CD4-positive, alpha-beta memory T cell (primary cell): ENCODE data around the gene TMEM63B. TPM values are rescaled to one million over a fixed set of nuclear protein-coding genes. Genes with fewer than 3 reads are reported as not detected.

ENCODE experiments used
- CTCF ChIA-PET: fragments of 350-600 bp; sonication (Branson Sonifier 250); formaldehyde crosslinking; loops from one replicate; lab custom pipeline; 2021; ENCODE audit warnings: inconsistent platforms; ENCODE audit not compliant: partially characterized antibody; lab: Charles Lee
- POLR2A ChIA-PET: fragments of 350-600 bp; sonication (Branson Sonifier 250); formaldehyde crosslinking; loops from one replicate; lab custom pipeline; 2021; ENCODE audit not compliant: partially characterized antibody; lab: Charles Lee
- DNase-seq, 5 donors: peaks; one replicate each; pipeline versions ENCODE4 v3.0.0 to v3.0.0-alpha.2; 2020 to 2022; ENCODE audit warnings: mixed read lengths in 1 of 5
- H3K27ac ChIP-seq: one replicate; pipeline ENCODE4 v1.7.0; 2013; ENCODE audit warnings: low read depth, low read length
- H3K27me3 ChIP-seq: 2 replicates; pipeline ENCODE4 v1.7.0; 2013; ENCODE audit warnings: mild to moderate bottlenecking, low read length, moderate library complexity; ENCODE audit not compliant: insufficient read depth
- H3K36me3 ChIP-seq: 2 replicates; pipeline ENCODE4 v1.7.0; 2013; ENCODE audit warnings: mild to moderate bottlenecking, low read length, moderate library complexity; ENCODE audit not compliant: insufficient read depth
- H3K4me1 ChIP-seq: 2 replicates; pipeline ENCODE4 v1.7.0; 2013; ENCODE audit warnings: mild to moderate bottlenecking, low read length, moderate library complexity; ENCODE audit not compliant: insufficient read depth
- H3K4me3 ChIP-seq, 2 donors: one replicate each; pipeline ENCODE4 v1.7.0; 2013; ENCODE audit warnings: low read length in 2 of 2, mild to moderate bottlenecking in 1 of 2
- H3K9me3 ChIP-seq, 2 donors: one replicate each; pipeline ENCODE4 v1.7.0; 2013; ENCODE audit warnings: low read length in 2 of 2, control low read depth in 1 of 2; ENCODE audit not compliant: control insufficient read depth in 1 of 2
- H3K27ac Mint-ChIP-seq, 7 donors: one replicate each; pipeline ENCODE4 v1.8.0; 2020 to 2021; ENCODE audit warnings: mixed read lengths in 7 of 7, mild to moderate bottlenecking in 6 of 7, inconsistent platforms in 3 of 7, moderate library complexity in 3 of 7
- H3K27me3 Mint-ChIP-seq, 2 donors: one replicate each; pipeline ENCODE4 v1.8.0; 2020 to 2021; ENCODE audit warnings: mixed read lengths in 2 of 2
- H3K36me3 Mint-ChIP-seq, 2 donors: one replicate each; pipeline ENCODE4 v1.8.0; 2020 to 2021; ENCODE audit warnings: mixed read lengths in 2 of 2, inconsistent platforms in 1 of 2, mild to moderate bottlenecking in 1 of 2
- H3K4me1 Mint-ChIP-seq, 4 donors: one replicate each; pipeline ENCODE4 v1.8.0; 2020 to 2021; ENCODE audit warnings: mixed read lengths in 4 of 4, mild to moderate bottlenecking in 1 of 4
- H3K4me3 Mint-ChIP-seq, 8 donors: one replicate each; pipeline ENCODE4 v1.8.0; 2020 to 2021; ENCODE audit warnings: mixed read lengths in 8 of 8, mild to moderate bottlenecking in 7 of 8, moderate library complexity in 6 of 8, inconsistent platforms in 3 of 8
- H3K9me3 Mint-ChIP-seq, 8 donors: one replicate each; pipeline ENCODE4 v1.8.0; 2020 to 2021; ENCODE audit warnings: mixed read lengths in 8 of 8, mild to moderate bottlenecking in 5 of 8, inconsistent platforms in 3 of 8, moderate library complexity in 1 of 8
- intact Hi-C: fragments of 100-400 bp; cut with micrococcal nuclease; formaldehyde crosslinking; loops from one replicate; pipeline ENCODE4 v1.15.1; 2023
- polyA plus RNA-seq, 2 donors: library from polyadenylated mRNA; unstranded; fragments of 300-500 nt; fragmentation: Illumina TruSeq; gene quantifications; one replicate each; pipeline ENCODE4 v1.2.3, GENCODE V29; 2021
- total RNA-seq, 2 experiments: library from RNA; stranded (reverse); gene quantifications; one replicate each; pipeline ENCODE4 v1.2.3, GENCODE V29; 2021

TMEM63B gene
- total and polyA plus RNA-seq, 4 experiments from 2014 or later, result 0.91 to 24.1 (median 11.5) TPM

DNA sequence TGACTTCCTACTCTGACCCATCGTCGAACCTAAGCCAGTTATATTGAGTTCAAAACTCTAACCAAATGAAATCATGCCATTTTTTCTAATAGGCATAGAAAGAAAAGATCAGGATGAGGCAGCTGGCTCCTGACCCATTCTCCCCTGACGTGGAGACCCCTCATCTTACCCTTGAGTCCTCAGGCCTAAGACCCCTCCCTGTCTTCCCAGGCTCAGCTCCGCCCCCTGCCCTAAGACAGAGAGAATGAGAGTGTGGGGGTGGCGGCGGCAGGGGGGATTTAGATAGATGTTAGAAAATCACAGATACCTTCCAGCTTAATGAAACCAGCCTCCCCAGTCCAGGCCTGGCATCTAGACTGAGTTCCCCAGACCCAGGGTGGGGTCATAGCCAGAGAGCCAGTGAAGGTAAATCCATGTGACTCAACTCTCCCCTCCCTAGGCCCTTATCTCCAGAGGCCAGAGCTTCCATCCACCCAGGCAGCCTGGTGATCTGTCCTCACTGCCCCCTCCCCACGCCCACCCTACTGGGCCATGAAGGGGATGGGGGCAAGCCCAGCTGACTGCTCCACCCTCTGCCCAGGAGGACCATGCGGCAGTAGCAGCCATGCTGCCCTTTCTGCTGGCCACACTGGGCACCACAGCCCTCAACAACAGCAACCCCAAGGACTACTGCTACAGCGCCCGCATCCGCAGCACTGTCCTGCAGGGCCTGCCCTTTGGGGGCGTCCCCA lies 6.8 kb downstream of the TMEM63B start:
- Mint-ChIP-seq H3K27me3 (no peaks in the 10 kb centered on the region), H3K36me3 (peaks cover 18 to 27% of the 10 kb centered on the region in 2 donors), H3K4me3 (no peak overlapping the region), H3K9me3 (no peaks in the 10 kb centered on the region), H3K27ac (peak overlapping the region in 2 of 7 donors; percentile 42 to 48), H3K4me1 (peaks cover 4 to 33% (median 26%) of the 10 kb centered on the region in 4 donors)
- Histone ChIP-seq H3K27me3 (no peaks in the 10 kb centered on the region), H3K36me3 (no peaks in the 10 kb centered on the region), H3K4me1 (peaks cover 4% of the 10 kb centered on the region), H3K27ac (no peak overlapping the region), H3K9me3 (no peaks in the 10 kb centered on the region), H3K4me3 (no peak overlapping the region)
- ChIA-PET CTCF (interaction anchor here (1.0 kb wide), 1 partner anchor 103 kb away, joined by 3 read pairs; no protein-coding TSS in a partner anchor), POLR2A (no interaction called here)
- intact Hi-C loops, result no loop called here
- DNase-seq, result no peak

DNA sequence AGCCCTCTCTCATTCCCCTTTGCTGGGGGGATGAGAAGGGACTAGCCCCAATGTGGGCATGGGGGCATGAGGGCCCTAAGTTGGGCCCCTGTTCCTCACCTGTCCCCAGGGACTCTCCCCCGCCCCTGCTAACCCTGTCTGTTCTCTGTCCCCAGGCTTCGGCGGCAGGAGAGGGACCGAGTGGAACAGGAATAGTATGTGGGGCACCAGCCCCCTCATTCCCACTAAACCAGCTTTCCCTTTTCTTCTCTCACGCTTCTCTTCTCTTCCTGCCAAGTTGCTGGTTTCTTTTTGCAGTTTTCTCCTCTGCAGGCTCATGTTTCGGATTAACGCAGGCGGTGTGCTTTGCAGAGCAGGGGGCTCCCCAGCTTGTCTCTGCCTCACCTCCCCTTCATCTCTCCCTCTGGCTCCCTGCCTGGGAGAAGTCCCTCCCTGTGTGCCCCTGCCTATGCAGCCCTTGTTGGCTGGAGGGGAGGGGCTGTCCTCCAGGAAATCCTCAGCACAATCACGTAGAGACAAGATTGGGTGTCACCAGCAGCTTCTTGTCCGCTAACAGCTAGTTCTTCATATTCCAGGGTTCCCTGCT lies 7.9 kb downstream of the TMEM63B start:
- Histone ChIP-seq H3K4me1 (no peaks in the 10 kb centered on the region), H3K9me3 (no peaks in the 10 kb centered on the region), H3K4me3 (no peak overlapping the region), H3K27ac (no peak overlapping the region), H3K36me3 (peaks cover under 1% of the 10 kb centered on the region), H3K27me3 (no peaks in the 10 kb centered on the region)
- Mint-ChIP-seq H3K36me3 (peaks cover 27 to 33% of the 10 kb centered on the region in 2 donors), H3K27me3 (no peaks in the 10 kb centered on the region), H3K4me3 (no peak overlapping the region), H3K4me1 (peaks cover 4 to 26% (median 19%) of the 10 kb centered on the region in 4 donors), H3K27ac (peak overlapping the region in 5 of 7 donors; percentile 22 to 62 (median 48)), H3K9me3 (no peaks in the 10 kb centered on the region)
- CTCF ChIA-PET, result interaction anchor here (1.0 kb wide), 1 partner anchor 16 kb away, joined by 4 read pairs; no protein-coding TSS in a partner anchor
- intact Hi-C loops, result no loop called here
- no peak for DNase-seq
- POLR2A ChIA-PET, result no interaction called here

DNA sequence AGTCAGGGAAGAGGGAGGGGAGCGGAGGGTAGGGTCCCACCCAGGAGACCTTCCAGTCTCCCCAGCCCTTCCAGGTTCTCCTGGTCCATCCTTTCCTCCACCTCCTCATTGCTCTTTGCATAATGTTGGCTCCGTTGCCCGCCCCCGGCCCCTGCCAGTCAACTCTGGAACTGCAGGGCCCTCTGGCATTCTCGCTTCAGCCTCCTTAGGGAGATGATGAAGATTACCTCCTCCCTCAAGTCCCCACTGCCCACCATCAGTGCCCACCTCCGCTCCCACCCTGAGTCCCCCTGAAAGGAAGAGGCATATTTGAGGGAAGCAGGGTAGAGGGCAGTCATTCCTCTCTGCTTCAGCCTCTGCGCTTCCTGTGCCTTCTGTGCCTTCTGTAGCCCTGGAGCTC lies 8.5 kb downstream of the TMEM63B start:
- intact Hi-C loops, result no loop called here
- no peaks in the 10 kb centered on the region for H3K9me3 Mint-ChIP-seq
- CTCF ChIA-PET, result interaction anchor here (1.0 kb wide), 1 partner anchor 15 kb away, joined by 4 read pairs; no protein-coding TSS in a partner anchor

DNA sequence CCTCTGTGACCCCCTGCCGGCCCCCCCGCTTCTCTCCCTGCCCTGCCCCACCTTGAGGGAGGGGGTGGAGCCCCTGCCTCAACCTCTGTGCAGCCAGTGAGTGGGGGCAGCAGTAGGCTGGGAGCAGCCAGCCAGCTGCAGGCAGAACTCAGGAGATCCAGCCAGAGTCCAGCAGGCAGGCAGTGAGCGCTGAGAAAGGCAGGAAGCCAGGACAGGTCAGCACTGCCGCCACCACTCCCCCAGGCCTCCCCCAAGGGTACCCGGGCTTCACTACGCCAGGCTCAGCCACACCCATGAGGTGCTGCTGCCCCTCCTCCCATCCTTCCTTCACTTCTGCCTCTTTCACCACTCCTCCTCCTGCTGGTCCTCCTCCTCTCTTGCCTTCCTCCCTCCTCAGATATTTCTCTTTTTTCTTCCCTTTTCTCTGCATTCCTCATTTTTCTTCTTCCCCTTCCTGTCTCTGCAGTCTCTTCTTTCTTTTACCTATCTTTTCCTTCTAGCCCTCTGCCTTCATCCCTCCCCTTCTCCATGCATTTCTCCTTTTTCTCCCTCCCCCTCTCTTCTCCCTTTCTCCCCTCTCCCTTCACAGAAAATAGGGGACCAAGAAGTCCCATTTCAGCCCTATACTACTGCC lies 11.5 kb downstream of the TMEM63B start:
- Mint-ChIP-seq H3K4me1 (peaks cover 0 to 3% (median 0%) of the 10 kb centered on the region in 4 donors), H3K27ac (no peak overlapping the region), H3K4me3 (no peak overlapping the region), H3K9me3 (no peaks in the 10 kb centered on the region), H3K36me3 (peaks cover 39 to 57% of the 10 kb centered on the region in 2 donors), H3K27me3 (no peaks in the 10 kb centered on the region)
- no peak overlapping the region for H3K27ac ChIP-seq
- H3K27me3 ChIP-seq, result no peaks in the 10 kb centered on the region
- ChIA-PET CTCF (interaction anchor here (1.5 kb wide), 1 partner anchor 42 kb away, joined by 6 read pairs; no protein-coding TSS in a partner anchor), POLR2A (no interaction called here)
- intact Hi-C loops, result no loop called here
- H3K4me1 ChIP-seq, result no peaks in the 10 kb centered on the region
- no peak for DNase-seq
- peaks cover 3% of the 10 kb centered on the region for H3K36me3 ChIP-seq
- H3K9me3 ChIP-seq, result no peaks in the 10 kb centered on the region
- H3K4me3 ChIP-seq, result no peak overlapping the region

More for the DNA sequence above, 8.5 kb downstream of the TMEM63B start:
- H3K4me1 ChIP-seq, result no peaks in the 10 kb centered on the region
- no peak overlapping the region for H3K4me3 ChIP-seq
- DNase-seq, result no peak
- Mint-ChIP-seq H3K36me3 (peaks cover 33 to 39% of the 10 kb centered on the region in 2 donors), H3K27me3 (no peaks in the 10 kb centered on the region), H3K4me3 (peak overlapping the region in 1 of 8 donors; percentile 36), H3K27ac (no peak overlapping the region), H3K4me1 (peaks cover 4 to 26% (median 17%) of the 10 kb centered on the region in 4 donors)
- H3K27me3 ChIP-seq, result no peaks in the 10 kb centered on the region
- no peak overlapping the region for H3K27ac ChIP-seq
- POLR2A ChIA-PET, result no interaction called here
- H3K36me3 ChIP-seq, result peaks cover 3% of the 10 kb centered on the region
- H3K9me3 ChIP-seq, result no peaks in the 10 kb centered on the region

DNA sequence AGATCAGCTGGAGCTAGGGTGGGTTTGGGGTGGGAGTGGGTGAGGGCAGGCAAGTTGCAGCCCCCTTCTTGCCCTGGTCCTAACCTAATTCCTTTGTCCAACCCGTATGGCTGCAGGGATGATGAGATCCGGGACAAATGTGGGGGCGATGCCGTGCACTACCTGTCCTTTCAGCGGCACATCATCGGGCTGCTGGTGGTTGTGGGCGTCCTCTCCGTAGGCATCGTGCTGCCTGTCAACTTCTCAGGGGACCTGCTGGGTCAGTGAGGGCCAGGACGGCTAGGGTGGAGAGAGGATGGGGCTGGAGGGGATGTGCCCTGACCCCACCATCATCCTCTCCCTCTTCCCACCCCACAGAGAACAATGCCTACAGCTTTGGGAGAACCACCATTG lies 12.0 kb downstream of the TMEM63B start:
- H3K4me3 ChIP-seq, result no peak overlapping the region
- H3K27ac ChIP-seq, result no peak overlapping the region
- H3K4me1 ChIP-seq, result no peaks in the 10 kb centered on the region
- H3K27me3 ChIP-seq, result no peaks in the 10 kb centered on the region
- Mint-ChIP-seq H3K4me3 (no peak overlapping the region), H3K4me1 (peaks cover 0 to 2% (median 0%) of the 10 kb centered on the region in 4 donors), H3K9me3 (no peaks in the 10 kb centered on the region), H3K27me3 (no peaks in the 10 kb centered on the region), H3K27ac (peak overlapping the region in 3 of 7 donors; percentile 12 to 46 (median 15)), H3K36me3 (peaks cover 39 to 59% of the 10 kb centered on the region in 2 donors)
- DNase-seq, result no peak
- H3K9me3 ChIP-seq, result no peaks in the 10 kb centered on the region
- CTCF ChIA-PET, result no interaction called here
- H3K36me3 ChIP-seq, result peaks cover 3% of the 10 kb centered on the region
- intact Hi-C loops, result no loop called here
- POLR2A ChIA-PET, result no interaction called here

DNA sequence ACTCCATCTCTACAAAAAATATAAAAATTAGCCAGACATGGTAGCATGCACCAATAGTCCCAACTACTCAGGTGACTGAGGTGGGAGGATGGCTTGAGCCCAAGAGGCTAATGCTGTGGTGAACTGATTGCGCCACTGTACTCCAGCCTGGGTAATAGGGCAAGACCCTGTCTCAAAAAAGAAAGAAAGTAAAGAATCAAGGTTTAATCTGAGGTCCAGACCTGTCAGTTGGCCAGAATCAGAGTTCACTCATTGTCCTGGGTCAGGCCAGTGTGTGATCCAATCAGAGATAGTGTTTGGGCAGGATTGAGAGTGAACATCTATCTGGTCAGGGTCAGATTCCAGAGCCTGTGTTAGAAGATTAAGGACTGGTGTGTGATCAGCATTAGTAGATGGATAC lies 15.5 kb downstream of the TMEM63B start:
- Histone ChIP-seq H3K4me3 (no peak overlapping the region), H3K27me3 (no peaks in the 10 kb centered on the region), H3K36me3 (peaks cover 7% of the 10 kb centered on the region), H3K27ac (no peak overlapping the region), H3K4me1 (no peaks in the 10 kb centered on the region), H3K9me3 (no peaks in the 10 kb centered on the region)
- H3K27ac Mint-ChIP-seq, result peak overlapping the region in 2 of 7 donors; percentile 22 to 71
- ChIA-PET CTCF (interaction anchor here (2.7 kb wide), 1 partner anchor 46 kb away, joined by 11 read pairs; no protein-coding TSS in a partner anchor), POLR2A (interaction anchor here (1.1 kb wide), 1 partner anchor 15 kb away, joined by 3 read pairs; the partner anchor contains the start of genes MRPL14 and TMEM63B)
- peaks cover 28 to 57% of the 10 kb centered on the region in 2 donors for H3K36me3 Mint-ChIP-seq
- no peak overlapping the region for H3K4me3 Mint-ChIP-seq
- H3K9me3 Mint-ChIP-seq, result no peaks in the 10 kb centered on the region
- H3K4me1 Mint-ChIP-seq, result peaks cover 0 to 2% (median 0%) of the 10 kb centered on the region in 4 donors
- DNase-seq, result no peak
- intact Hi-C loops, result no loop called here
- no peaks in the 10 kb centered on the region for H3K27me3 Mint-ChIP-seq
